Hematopoietic multipotent progenitor cell treated with erythropoietin and hydrocortisone succinate and interleukin-3 and kit ligand, for 15 days (in vitro differentiated cells): Measurements from ENCODE around the gene TREML2.
"Not testable (repeated sequence)": the region's sequence is repeated elsewhere in the genome, so short reads cannot be mapped to it uniquely, and the experiment has no call there.

Experiments
- DNase-seq: peaks from one replicate; pipeline ENCODE4 v3.0.0-alpha.2; 2015; ENCODE audit warnings: low spot score

The TREML2 gene

DNA sequence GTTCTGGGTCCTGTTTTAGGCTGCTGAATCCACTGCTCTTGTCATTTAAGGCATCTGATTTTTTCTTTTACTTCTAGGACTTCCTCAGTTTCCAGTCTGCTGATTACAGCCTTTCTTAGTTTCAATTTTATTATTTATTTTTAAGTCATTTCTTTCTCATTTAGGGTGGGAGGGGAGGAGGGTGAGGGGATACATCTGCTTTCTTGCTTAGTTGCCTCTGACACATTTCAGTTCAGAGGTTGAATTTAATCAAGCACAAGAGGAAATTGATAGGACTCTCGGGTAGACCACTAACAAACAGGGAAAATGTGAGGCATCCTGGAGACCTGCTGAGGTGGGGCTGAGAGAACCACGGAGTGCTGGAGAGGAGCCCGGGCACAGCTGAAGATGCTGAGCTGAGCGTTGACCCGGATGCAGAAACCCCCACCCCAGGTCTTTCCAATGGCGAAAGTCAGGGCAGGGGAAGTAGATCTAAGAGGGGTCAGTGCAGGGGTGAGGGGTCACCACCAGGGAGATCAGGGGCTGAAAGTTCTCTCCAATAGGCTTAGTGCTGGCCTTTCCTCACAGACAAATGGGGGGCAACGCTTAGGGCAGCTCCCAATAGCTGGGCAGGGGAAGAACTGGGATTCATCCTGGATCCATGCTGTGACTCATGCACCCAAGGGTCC, 7.6 kb upstream of the TREML2 start:
- no peak for DNase-seq

DNA sequence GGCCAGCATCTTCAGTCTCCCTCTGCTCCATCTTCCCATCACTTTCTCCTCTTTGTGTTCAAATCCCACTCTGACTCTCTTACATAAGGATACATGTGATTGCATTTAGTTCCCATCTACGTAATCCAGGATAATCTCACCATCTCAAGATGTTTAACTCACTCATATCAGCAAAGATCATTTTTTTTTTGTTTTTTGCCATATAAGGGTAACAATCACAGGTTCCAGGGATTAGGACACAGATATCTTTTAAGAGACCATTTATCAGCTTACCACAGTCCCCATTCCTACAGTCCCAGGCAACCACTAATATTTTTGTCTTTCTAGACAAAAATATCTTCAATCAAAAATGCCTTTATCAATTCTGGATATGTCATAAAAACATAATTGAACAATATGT, 3.2 kb upstream of the TREML2 start:
- DNase-seq, result no peak

DNA sequence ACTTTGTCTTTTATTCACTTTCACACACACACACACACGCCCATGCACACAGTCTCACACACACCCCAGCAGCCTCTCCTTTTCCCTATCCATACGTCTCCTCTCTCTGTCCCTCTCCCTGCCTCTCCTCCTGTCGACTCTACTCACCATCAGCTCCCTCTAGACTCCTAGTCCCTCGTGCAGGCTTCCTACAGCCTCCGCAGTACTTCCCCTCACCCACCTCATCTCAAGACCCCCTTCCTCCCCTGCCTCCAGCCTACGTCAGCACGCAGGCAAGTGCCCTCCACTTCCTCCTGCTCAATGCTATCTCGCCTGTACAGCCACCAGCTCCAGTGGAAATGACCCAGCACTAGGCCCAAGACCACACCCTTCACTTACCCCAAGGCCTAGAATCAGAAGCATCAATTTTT, 820 bp upstream of the TREML2 start:
- DNase-seq, result peak; percentile 71

DNA sequence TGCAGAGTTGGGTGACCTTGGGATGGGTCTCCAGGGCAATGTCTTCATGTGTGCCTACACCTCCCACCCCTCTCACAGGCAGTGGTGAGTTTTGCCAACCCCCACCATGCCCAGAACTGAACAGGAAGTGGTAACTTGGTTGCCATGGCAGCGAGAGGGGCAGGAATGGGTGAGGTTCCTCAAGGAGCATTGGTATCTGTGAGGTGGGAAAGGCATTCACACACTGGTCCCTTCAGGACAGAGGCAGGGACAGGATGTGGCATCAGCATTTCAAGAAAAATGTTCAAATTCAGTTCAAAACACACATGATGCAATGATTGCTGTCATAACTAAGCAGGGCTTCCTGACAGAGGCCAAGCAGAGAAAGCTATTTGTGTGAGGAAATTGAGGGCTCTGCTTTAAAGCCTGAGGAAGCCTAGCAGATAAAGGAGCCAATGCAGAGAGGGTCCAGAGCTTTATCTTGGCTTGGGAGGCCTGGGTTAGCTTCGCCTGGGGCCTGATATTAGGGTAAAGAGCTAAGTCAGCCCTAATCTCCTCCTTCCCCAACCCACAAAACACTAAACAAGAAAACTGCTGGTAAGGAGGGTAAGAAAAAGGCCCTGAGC, 551 bp downstream of the TREML2 start:
- peak; percentile 73 for DNase-seq

DNA sequence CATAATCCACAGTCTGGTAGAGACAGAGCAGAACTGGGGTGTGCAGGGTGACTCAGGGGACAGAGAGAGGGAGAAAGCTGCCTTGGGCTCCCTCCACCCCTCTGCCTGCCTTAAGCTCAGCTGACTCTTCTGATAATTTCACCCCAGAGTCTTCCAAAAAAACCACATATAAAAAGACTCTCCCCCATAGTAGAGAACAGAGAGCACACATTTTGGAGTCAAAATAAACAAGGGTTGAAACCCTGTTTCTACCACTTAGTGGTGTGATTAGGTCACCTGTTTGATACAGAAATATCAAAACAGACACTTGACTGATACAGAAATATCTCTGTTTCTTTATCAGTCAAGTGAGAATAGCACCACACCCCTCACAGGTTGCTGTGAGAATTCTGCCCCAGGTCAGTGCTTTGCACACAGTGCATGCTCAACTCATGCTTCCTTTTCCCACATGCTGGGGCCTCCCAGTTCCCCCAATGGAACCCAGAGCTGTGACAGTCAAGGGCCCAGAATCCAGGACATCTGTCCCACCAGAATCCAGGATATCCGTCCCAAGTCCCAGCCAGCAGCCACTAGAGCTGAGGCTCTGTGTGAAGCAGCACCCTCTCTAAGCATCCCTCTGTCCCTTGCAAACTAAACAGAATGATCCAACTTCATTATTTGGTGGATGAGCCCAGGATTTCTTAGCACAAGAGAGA, 1.2 kb downstream of the TREML2 start:
- peak; percentile 69 for DNase-seq

DNA sequence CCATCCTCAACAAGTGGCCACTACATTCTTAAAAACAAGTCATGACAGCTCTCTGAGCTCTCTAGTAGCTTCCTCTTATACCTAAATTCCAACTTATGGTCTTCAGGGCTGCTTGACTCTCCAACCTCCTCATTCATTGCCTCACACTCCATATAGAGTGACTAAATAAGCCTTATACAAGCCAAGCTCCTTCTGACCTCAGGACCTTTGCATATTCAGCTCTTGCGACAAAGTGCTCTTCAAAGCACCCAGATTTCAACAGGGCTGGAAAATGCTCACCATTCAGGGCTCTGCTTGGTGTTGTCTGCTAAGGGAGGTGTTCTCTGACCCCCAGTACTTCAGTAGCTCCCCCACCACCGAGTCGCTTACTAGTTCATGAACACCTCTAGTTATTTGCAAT, 3.7 kb downstream of the TREML2 start:
- DNase-seq, result no peak

DNA sequence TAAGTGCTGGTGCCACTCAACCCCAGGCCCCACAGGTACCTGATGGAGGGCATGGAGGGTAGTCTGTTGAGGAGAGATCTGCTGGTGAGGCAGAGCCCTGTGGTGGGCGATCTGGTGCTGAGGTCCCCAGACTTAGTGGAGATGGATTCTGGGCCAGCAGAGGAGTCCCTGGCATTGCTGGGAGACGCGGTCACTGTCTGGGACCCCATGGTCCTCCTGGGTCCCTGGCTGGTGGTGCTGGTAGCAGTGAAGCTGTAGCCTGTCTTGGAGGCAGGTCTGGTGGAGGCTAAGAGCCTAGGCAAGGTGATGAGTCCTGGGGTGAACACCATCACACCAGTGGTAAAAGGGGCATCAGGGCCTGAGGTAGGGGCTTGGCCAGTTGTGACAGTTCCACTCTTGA, 6.6 kb downstream of the TREML2 start:
- no peak for DNase-seq

DNA sequence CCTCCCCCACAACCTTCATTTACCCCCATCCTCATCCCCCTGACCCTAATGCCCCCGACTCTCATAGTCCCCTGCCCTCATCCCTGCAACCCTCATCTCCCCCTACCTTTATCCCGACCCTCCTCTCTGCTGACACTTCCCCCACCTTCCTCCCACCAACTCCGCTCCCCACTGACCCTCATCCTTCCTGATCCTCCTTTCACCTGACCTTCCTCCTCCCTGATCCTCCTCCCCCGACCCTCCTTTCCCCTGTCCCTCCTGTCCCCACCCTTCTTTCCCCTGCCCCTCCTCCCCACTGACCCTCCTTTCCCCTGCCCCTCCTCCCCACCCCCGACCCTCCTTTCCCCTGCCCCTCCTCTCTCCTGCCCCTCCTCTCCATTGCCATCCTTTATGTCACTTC, 7.1 kb downstream of the TREML2 start:
- DNase-seq, result no peak

DNA sequence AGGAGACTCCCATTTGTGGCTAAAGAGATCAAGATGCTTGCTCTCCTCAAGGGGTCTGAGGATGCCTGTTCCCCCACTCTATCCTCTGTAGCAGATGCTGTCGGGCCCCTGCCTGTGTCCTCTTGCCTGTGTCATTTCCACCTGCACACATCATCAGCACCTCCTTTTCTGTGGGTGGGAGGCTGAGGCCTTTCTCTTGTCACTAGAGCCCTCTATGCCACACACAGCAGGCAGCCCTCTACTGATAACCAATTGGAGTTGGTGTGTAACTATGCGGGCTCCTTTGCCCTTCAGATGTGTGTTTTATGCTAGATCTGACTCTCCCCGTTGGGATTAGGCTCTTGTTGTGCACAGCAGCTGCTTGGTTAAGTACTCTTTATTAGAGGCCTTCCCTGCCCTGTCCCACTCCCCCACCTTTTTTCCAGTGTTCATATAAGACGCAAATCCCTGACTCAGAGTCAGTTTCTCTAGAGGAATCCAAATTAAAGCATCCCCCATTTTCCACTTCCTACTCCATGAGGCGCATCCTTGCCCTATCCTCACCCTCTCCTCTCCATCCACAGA, 7.7 kb downstream of the TREML2 start:
- no peak for DNase-seq

DNA sequence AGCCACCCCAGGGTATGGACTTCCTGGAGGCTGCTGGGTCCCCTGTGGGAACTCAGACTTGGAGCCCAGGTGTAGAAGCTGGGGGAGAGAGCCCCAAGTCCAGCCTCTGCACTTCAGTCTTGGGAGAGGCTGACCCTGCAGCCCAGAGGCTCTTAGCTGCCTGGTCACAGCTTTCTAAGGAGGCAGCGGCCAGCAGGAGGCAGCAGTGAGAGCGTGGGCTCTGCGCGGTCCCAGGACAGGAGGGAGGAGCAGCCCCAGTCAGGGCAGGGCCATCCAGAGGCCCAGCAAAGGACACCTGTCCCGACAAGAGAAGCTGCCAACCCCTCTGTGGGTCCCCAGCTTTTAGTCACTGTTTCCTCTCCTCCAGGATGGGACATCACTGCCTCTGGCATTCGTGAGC, 9.4 kb downstream of the TREML2 start:
- peak; percentile 21 for DNase-seq

DNA sequence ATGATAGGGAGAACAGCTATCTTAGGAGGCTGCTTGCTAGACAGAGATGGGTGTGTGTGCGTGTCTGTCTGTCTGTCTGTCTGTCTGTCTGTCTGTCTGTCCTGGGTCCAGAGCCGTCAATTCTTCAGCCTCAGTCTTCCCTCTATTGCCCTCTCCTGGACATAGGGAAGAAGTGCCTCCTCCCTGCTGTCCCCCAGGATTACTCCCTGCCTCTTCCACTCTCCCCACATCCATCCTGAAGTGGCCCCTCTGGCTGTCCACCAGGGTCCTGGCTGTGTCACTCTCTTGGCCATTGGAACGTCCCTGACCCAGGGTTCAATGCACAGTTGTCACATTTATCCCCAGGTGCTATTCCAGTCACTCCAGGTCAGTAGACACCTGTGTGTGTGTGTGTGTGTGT, 10.2 kb downstream of the TREML2 start:
- DNase-seq, result no peak

DNA sequence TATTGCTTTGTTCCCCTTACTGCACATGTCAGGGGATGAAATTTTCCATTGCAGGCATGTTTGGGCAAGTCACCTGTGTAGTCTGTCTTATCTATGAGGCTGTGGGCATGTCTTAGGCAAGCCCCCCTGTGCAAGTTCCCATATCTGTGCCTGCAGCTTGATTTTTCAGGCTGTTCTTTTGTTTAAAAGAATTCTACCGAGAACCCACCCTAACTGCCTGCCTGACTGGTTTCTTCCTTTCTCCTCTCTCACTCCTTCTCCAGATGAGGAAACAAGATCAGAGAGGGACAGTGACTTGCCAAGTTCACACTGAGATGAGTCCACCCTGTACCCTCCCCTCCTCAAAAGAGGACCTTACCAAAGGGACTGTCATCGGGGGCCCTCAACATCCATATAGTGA, 11.0 kb downstream of the TREML2 start:
- DNase-seq, result no peak

DNA sequence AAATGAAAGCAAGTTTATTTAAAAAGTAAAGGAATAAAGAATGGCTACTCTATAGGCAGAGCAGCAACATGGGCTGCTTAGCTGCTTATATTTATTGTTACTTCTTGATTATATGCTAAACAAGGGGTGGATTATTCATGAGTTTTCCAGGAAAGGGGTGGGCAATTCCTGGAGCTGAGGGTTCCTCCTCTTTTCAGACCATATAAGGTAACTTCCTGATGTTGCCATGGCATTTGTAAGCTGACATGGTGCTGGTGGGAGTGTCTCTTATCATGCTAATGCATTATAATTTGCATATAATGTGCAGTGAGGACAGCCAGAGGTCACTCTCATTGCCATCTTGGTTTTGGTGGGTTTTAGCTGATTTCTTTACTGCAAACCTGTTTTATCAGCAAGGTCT, 11.9 kb downstream of the TREML2 start:
- DNase-seq, result not testable (repeated sequence)

DNA sequence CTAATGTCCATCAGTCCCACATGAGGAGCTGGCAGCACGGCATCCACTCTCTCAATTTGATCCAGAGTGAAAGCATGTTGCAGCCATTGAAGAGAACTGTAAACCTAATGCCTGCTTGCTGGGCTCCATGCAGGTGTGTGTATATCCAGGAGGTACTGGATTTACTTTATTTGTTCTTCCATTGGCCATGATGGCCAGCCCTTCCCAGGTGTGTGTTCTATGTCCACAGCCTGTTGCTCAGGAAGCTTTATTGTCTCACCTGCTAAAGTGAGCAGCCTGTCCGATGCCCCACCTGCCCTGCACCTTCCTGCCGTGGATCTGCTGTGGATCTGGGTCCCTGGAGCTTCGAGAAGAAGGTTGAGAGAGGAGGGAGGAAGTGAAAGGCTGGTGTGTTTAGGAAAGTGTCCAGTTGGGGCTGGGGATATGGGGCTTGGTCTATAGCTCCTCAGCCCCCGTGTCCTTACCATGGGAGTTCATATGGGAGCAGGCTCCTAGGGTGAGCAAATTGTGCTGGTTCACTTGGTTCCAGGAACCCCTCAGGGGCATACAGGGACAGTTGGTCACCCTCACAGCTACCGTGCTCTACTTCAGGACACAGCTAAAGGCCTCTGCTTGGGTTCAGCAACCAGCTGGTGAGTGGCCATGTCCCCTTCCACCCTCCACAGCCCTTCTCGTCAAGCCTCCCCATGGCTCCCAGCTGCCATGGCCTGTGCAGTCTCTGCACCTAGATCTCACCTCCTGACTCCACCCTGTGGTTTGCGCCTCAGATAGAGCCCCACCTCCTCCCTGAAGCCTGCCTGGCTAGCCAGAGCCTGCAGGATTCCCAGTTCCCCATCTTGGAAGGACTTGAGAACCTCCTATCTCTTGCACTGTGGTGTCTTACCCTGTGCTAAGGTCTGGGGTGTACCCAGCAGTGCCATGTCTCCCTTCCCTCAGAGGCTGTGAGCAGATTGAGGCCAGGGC, 12.7 kb downstream of the TREML2 start:
- DNase-seq, result no peak

DNA sequence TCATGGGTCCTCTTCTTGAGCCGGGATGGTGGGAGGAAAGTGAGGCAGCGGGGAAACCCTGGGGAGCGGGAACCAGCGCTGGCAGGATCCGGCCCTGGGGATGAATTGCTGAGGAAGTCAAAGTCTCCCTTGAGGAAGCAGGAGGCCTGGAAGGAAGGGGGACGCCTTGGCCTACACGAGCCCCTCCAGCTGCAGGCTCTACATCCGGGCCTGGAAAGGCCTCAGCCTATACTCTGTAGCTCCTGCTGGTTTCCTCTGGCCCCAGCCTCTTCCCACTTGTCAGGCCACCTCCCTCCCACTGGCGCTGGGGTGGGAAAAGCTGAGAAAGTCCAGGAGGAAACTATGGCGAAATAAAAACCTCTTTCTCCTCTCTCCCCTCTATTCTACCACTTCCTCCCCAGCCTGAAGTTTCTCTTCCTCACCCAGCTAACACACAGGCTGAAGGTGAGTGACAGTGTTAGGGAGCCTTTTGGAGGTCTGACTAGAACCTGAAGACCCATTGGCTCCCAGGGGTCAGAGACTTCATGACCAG, 14.9 kb downstream of the TREML2 start:
- DNase-seq, result no peak

DNA sequence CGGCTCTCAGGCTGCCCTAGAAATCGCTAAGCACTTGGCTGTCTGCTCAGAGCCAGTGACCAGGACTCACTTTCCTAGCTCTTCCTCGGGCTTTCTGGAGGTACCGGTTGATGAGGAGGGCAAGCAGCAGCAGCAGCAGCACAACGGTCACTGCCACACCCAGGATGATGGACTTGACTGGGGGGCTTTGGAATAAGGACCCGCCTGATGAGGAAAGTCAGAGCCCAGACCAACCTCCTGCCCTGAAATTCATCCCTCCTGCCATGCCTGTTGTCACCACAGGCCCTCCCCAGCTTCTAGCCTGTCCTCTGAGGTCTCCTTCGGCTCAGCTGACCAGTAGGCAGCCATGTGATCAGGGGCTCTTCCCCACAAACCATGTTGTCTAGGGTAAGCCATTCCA, 16.2 kb downstream of the TREML2 start:
- DNase-seq, result no peak

DNA sequence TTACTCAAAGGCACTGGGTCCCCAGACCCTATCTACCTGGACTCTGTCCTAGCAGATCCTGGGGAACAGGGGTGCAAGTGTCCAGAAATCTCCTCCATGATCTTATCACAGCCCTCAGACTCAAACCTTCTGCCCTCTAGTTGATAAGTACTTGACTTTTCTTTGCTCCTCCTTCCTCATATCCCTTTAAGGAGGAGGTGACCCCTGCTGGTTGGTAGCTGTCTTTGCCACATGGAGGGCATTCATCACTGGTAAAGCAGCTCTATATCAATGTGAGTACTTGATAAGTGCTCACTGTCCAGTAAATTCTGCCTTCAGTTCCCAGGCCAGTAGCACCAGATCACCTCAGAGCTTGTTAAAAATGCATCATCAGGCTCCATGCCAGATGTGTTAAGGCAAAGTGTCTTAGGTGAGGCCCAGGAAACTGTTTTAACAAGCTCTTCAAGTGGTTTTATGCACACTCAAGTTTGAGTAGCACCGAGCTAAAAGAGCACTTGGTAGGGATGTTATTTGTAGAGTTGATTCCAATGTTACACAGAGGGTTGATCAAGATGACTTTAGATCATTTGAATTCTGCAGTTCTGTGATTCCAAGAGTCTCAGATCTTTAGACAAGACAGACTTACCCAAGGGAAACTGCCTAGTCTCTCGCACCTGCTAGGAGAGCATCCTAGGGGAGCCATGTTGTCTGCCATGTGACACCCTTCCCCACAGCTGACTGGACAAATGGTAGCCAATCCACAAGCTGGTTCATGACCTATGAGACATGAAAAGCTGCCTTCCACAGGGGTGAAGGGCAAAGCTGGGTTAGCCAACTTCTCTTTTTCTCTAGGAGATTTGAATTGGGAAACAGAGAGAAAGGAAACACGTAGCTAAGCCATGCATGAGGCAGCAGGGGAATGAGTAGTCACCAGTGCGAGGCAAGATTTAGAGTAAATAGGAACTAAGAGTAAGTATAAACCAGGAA, 18.6 kb downstream of the TREML2 start:
- peak; percentile 61 for DNase-seq

DNA sequence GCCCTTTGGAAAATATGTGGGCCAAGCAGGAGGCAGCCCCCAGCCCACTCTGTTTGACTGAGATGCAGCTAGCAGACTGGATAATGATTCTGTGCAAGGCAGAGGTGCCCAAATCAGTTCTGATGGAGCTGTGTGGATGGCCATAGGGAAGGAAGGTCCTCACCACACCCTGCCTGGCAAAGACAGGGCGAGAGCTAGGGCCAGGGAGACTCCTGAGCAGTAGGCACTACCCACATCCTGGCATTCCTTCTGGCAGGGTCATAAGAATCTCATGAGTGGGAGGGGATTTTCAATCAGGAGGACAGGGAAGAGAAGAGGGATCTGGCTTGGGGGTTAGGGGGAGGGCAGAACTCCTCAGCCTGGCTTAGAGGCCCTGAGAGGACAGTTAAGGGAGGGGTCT, 19.4 kb downstream of the TREML2 start:
- DNase-seq, result no peak

DNA sequence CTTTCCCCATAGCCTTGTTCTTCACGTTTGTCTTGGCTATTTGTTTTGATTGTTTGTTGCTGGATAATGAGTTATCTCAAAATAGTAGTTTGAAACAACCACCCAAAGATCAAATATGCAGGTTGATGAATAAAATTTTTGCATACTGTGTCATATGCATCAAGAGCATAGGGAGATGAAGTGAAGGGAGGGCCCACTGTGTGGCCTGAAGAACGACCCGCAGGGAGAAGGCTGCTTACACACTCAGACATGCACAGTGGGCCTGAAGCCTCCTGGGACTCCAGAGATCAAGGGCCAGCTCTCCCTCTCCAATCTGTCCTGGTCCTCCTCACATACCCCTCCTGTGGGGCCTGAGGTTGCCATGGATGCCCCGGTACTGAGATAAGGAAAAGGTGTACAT, 21.8 kb downstream of the TREML2 start:
- no peak for DNase-seq

DNA sequence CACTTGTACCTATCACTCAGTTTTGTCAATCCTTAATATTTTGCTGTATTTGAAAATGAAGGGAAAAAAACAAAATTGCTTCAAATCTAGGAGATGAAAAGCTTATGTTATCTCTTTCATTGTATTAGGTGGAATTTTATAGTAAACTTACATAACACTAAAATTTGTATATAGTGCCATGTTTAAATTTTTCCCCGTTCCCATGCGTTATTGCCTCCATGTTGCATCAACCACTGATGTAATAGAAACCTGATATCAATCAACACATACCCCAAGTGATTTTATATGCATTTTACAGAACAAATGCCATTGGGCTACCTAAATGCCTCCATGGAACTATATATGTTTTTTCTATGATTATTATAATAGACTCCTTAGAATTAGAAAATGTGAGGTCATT, 23.3 kb downstream of the TREML2 start:
- no peak for DNase-seq

DNA sequence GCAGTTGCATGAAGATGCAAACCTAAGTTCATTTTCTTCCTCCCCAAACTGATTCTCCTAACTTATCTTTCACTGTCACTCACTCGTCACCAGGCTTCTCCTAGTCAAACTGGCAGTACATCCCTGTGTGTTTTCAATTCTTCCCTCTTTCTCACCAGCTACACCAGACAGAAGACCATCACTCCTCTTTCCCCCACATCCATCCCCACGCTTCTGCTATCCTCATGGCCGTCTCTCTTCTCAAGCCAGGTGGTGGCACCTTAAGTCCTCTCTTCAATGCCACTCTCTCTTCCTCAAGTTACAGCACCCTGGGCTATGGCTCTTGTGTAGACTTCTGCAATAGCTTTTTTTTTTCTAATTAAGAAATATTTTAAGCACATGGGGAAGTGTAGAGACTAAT, 23.7 kb downstream of the TREML2 start:
- DNase-seq, result no peak
